Suprapubic skin (tissue), 4 donors: ENCODE data around the gene NPAS1. TPM values are rescaled to one million over a fixed set of nuclear protein-coding genes. Genes with fewer than 3 reads are reported as not detected.

Experiments
- DNase-seq, 2 donors: peaks; one replicate each; pipeline ENCODE4 v3.0.0-alpha.2; 2019; ENCODE audit warnings: low spot score in 2 of 2
- H3K27ac ChIP-seq: fragments of 200-600 bp; sonication (generic); one replicate; pipeline ENCODE4 v1.5.1; 2019
- H3K27me3 ChIP-seq: fragments of 200-600 bp; sonication (generic); one replicate; pipeline ENCODE4 v1.5.1; 2019
- H3K36me3 ChIP-seq: fragments of 200-600 bp; sonication (generic); one replicate; pipeline ENCODE4 v1.5.1; 2019
- H3K4me1 ChIP-seq: fragments of 200-600 bp; sonication (generic); one replicate; pipeline ENCODE4 v1.5.1; 2019
- H3K4me3 ChIP-seq: fragments of 200-600 bp; sonication (generic); one replicate; pipeline ENCODE4 v1.5.1; 2019; ENCODE audit warnings: mild to moderate bottlenecking
- H3K9me3 ChIP-seq: fragments of 200-600 bp; sonication (generic); one replicate; pipeline ENCODE4 v1.5.1; 2019
- EP300 ChIP-seq: sonication (generic); formaldehyde crosslinking; IDR thresholded peaks from one replicate; pipeline ENCODE4 v1.6.1; 2017; ENCODE audit warnings: antibody characterized with exemption
- POLR2A ChIP-seq, 2 donors: fragments of 450-650 bp; IDR thresholded peaks; one replicate each; pipeline ENCODE4 v1.6.1; 2017; ENCODE audit warnings: antibody characterized with exemption in 2 of 2, mild to moderate bottlenecking in 2 of 2, moderate library complexity in 2 of 2
- POLR2AphosphoS5 ChIP-seq, 3 donors: sonication (generic); formaldehyde crosslinking; IDR thresholded peaks; one replicate each; pipeline ENCODE4 v1.6.1; 2017; ENCODE audit warnings: antibody characterized with exemption in 3 of 3
- WGBS: methylation state at CpG from one replicate; pipeline ENCODE4 v1.1.5; 2018; 5-methylcytosine and 5-hydroxymethylcytosine counted together
- total RNA-seq, 4 donors: library from RNA; depleted of rRNA; stranded (reverse); fragments of >200 nt; gene quantifications; one replicate each; pipeline ENCODE4 v1.1.0, GENCODE V29; 2016
- TF ChIP-seq, protein P1 (sequence below), 2 donors: fragments of 200-600 bp in 1 of 2; fragments of 450-650 bp in 1 of 2; sonication (generic) in 1 of 2; IDR thresholded peaks; one replicate each; pipeline ENCODE4 v1.5.1; 2016 to 2019; ENCODE audit warnings: antibody characterized with exemption in 2 of 2, mild to moderate bottlenecking in 1 of 2, moderate library complexity in 1 of 2

NPAS1 gene
- total RNA-seq, 4 donors from 2014 or later, result 4.7 to 6.8 (median 5.5) TPM

DNA sequence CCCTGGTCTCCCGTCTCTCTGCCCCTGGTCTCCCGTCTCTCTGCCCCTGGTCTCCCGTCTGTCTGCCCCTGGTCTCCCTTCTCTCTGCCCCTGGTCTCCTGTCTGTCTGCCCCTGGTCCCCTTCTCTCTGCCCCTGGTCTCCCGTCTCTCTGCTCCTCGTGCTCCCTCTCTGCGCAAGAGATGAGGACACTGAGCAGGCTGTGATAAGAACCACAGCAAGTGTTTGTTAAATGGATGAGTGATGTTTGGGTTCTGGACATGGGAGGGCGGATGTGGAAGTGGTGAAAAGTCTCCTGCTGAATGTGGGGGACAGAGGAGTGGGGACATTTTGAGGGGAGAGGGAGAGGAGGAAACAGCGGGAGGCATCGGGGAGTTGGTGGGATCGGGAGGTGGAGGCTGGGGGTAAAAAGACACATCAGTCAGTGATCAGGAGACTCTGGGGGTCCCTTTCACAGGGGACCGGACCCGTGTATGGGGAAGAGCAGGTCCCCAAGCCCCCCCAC, 8.0 kb downstream of the NPAS1 start:
- TF ChIP-seq POLR2AphosphoS5 (IDR thresholded peaks at IDR 0.05), result no peak
- no peak for TF ChIP-seq POLR2A (IDR thresholded peaks at IDR 0.05)
- WGBS, result 49% methylated on average over 10 of the region's 12 CpGs
- DNase-seq, result no peak
- no peaks in the 10 kb centered on the region for H3K36me3 ChIP-seq
- peaks cover 6% of the 10 kb centered on the region for H3K4me1 ChIP-seq
- no peak overlapping the region for H3K4me3 ChIP-seq
- no peaks in the 10 kb centered on the region for H3K9me3 ChIP-seq
- no peak overlapping the region for H3K27ac ChIP-seq
- peaks cover 78% of the 10 kb centered on the region for H3K27me3 ChIP-seq

DNA sequence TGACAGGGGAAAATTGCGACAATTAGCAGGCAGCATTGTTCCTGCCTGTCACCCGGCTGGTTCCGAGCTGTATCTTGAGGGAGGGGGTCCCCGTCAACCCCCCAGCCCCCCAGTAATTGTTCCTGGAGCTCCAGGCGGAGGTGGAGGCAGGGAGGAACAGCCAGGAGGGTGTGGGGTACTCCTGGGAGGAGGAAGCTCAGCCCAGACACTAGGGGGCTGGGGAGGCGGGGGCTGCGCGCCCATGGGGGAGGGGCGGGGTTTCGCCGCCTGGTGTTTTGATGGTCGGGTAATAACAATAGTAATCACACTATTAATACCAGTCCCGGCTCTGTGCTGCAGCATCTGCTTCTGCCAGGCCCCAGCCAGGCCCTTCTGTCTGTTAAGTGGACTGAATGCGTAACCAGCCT, 8.6 kb downstream of the NPAS1 start:
- H3K4me3 ChIP-seq, result no peak overlapping the region
- 18% methylated on average over 7 of the region's 14 CpGs for WGBS

DNA sequence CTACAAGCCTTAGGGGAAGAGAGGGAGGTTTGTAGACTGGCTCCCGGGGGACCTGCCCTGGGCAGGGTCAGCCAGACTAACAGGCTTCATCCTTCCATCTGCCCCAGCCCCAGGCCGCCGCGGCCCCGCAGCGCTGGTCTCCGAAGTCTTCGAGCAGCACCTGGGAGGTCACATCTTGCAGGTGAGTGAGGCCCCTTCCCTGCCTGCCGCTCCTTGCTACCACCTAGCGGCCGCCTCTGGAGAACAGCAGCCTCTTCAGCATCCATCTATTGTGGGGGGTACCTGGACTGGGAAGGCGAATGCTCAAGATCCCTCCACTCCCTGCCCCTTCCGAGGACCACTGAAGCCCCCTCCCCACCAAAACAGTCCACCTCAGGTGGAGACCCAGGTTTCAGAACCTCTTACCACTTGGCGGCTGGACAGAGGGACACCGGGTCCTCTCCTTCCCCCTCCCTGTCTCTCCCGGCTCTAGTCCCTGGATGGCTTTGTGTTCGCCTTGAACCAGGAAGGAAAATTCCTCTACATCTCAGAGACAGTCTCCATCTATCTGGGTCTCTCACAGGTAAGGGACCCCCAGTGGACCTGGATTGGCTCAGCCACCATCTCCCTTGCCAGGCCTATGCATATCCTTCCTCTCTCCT, 12.7 kb downstream of the NPAS1 start:
- DNase-seq, result no peak
- no peaks in the 10 kb centered on the region for H3K36me3 ChIP-seq
- no peak overlapping the region for H3K4me3 ChIP-seq
- H3K9me3 ChIP-seq, result no peaks in the 10 kb centered on the region
- H3K27ac ChIP-seq, result no peak overlapping the region
- peaks cover 32% of the 10 kb centered on the region for H3K27me3 ChIP-seq
- peaks cover 19% of the 10 kb centered on the region for H3K4me1 ChIP-seq
- TF ChIP-seq, protein P1, sequence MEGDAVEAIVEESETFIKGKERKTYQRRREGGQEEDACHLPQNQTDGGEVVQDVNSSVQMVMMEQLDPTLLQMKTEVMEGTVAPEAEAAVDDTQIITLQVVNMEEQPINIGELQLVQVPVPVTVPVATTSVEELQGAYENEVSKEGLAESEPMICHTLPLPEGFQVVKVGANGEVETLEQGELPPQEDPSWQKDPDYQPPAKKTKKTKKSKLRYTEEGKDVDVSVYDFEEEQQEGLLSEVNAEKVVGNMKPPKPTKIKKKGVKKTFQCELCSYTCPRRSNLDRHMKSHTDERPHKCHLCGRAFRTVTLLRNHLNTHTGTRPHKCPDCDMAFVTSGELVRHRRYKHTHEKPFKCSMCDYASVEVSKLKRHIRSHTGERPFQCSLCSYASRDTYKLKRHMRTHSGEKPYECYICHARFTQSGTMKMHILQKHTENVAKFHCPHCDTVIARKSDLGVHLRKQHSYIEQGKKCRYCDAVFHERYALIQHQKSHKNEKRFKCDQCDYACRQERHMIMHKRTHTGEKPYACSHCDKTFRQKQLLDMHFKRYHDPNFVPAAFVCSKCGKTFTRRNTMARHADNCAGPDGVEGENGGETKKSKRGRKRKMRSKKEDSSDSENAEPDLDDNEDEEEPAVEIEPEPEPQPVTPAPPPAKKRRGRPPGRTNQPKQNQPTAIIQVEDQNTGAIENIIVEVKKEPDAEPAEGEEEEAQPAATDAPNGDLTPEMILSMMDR (IDR thresholded peaks at IDR 0.05), result peak; percentile 30 to 84
- no peak for TF ChIP-seq POLR2AphosphoS5 (IDR thresholded peaks at IDR 0.05)
- no peak for TF ChIP-seq POLR2A (IDR thresholded peaks at IDR 0.05)
- TF ChIP-seq EP300, result no peak
- WGBS, result 40% methylated on average over 5 of the region's 17 CpGs

More for the DNA sequence above, 8.6 kb downstream of the NPAS1 start:
- no peaks in the 10 kb centered on the region for H3K36me3 ChIP-seq
- H3K27ac ChIP-seq, result no peak overlapping the region
- peaks cover 72% of the 10 kb centered on the region for H3K27me3 ChIP-seq
- H3K9me3 ChIP-seq, result no peaks in the 10 kb centered on the region
- H3K4me1 ChIP-seq, result peaks cover 2% of the 10 kb centered on the region
- no peak for TF ChIP-seq POLR2AphosphoS5 (IDR thresholded peaks at IDR 0.05)
- no peak for TF ChIP-seq POLR2A (IDR thresholded peaks at IDR 0.05)
- TF ChIP-seq, protein P1 (IDR thresholded peaks at IDR 0.05), result no peak
- TF ChIP-seq EP300, result no peak
- DNase-seq, result no peak

DNA sequence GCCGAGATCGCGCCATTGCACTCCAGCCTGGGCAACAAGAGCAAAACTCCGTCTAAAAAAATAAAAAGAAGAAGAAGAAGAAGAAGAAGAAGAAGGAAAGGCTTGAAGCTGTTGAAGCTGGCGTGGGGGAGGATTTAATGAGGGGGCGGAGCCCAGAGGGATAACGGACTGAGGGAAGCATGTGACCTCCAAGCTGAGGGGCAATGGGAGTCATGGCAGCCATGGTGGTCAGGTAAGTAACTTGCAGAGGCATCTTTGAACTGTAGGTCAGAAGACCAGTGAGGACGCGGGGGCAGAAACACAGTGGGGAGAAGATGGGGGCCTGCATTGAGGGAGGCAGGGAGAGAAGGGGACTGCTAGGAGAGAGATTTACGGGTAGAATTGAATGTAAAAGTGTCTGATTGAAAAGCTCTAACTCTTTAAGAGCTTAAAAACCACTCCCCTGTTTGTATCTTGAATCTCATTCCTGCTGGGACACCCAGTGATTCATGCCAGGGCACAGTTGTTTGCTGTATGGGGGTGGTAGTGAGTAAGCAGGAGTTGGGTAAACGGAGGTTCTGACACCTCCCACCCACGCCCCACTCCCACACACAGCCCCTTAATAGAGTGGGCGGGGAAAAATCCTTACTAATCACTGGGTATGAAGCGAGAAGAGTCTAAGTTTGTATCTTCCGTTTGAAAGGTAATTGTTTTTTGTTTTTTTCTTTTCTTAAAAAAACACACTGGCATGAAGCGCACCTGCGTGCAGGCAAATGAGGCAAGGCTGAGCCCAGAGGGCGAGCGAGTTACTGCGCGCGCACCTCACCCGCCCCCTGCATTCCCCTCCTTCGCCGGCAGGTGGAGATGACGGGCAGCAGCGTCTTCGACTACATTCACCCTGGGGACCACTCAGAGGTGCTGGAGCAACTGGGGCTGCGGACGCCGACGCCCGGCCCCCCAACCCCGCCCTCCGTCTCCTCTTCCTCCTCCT, 15.8 kb downstream of the NPAS1 start:
- peak; percentile 91 to 93 for DNase-seq
- no peaks in the 10 kb centered on the region for H3K36me3 ChIP-seq
- peak overlapping the region; percentile 43 for H3K4me3 ChIP-seq
- H3K4me1 ChIP-seq, result peaks cover 19% of the 10 kb centered on the region
- peaks cover 6% of the 10 kb centered on the region for H3K27me3 ChIP-seq
- WGBS, result 6% methylated on average over 35 of the region's 35 CpGs
- TF ChIP-seq, protein P1 (IDR thresholded peaks at IDR 0.05), result peak; percentile 95 to 98
- TF ChIP-seq POLR2AphosphoS5 (IDR thresholded peaks at IDR 0.05), result no peak
- H3K27ac ChIP-seq, result peak overlapping the region; percentile 76
- H3K9me3 ChIP-seq, result no peaks in the 10 kb centered on the region

DNA sequence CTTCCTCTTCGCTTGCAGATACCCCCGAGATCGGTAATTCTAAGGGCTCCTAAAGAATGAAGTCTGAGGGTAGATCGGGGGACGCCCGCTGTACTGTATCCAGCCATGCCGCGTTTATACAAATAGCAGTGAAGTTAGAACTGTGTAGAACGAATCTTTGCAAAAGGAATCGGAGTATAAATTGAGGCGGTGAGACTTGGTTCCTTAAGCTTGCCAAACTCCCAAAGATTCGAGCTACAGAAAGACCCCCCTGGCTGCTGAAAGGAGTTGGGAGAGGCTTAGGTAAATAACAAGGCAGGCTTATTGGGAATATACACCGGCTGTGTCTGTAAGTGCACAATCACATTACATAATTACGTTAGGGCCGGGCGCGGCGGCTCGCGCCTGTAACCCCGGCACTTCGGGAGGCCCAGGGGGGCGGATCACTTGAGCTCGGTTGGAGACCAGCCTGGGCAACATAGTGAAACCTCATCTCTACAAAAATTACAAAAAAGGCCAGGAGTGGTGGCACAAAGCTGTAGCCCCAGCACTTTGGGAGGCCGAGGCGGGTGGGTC, 16.5 kb downstream of the NPAS1 start:
- no peaks in the 10 kb centered on the region for H3K36me3 ChIP-seq
- WGBS, result 9% methylated on average over 26 of the region's 26 CpGs
- TF ChIP-seq EP300 (no peak), POLR2AphosphoS5 (IDR thresholded peaks at IDR 0.05) (no peak)
- H3K4me3 ChIP-seq, result peak overlapping the region; percentile 43
- H3K27me3 ChIP-seq, result peaks cover 6% of the 10 kb centered on the region
- peak overlapping the region; percentile 76 for H3K27ac ChIP-seq
- H3K4me1 ChIP-seq, result peaks cover 19% of the 10 kb centered on the region
- no peak for DNase-seq
- no peaks in the 10 kb centered on the region for H3K9me3 ChIP-seq
